Stimulated activated naive CD8-positive, alpha-beta T cell treated with anti-CD3 and anti-CD28 coated beads, Interleukin-15, Interleukin-2, amounts not matched to agents 100 ng/mL and 50 ng/mL, for 24 hours (primary cell): ENCODE data around the gene NAA25.

ENCODE experiments used
- H3K27ac Mint-ChIP-seq: one replicate; pipeline ENCODE4 v1.8.0; 2021; ENCODE audit warnings: mild to moderate bottlenecking, mixed read lengths
- H3K27me3 Mint-ChIP-seq: one replicate; pipeline ENCODE4 v1.8.0; 2021; ENCODE audit warnings: mixed read lengths
- H3K36me3 Mint-ChIP-seq: one replicate; pipeline ENCODE4 v1.8.0; 2021; ENCODE audit warnings: low read depth, mixed read lengths
- H3K4me1 Mint-ChIP-seq: one replicate; pipeline ENCODE4 v1.8.0; 2021; ENCODE audit warnings: low read depth, mixed read lengths
- H3K4me3 Mint-ChIP-seq: one replicate; pipeline ENCODE4 v1.8.0; 2021; ENCODE audit warnings: mild to moderate bottlenecking, mixed read lengths
- H3K9me3 Mint-ChIP-seq: one replicate; pipeline ENCODE4 v1.8.0; 2021; ENCODE audit warnings: mixed read lengths

The NAA25 gene

GRCh38 chr12:112108202-112109079 is at the start of gene NAA25:
Gene NAA25, minus strand, starts transcription at chr12:112108783. Its CDS starts 10 bp downstream, at chr12:112108773.
- peak within 1 kb of the TSS; percentile 99 for H3K27ac Mint-ChIP-seq
- H3K4me3 Mint-ChIP-seq, result peak within 1 kb of the TSS; percentile 91
- peaks cover 69% of the 10 kb centered on the region for H3K4me1 Mint-ChIP-seq
- H3K36me3 Mint-ChIP-seq, result peaks cover 34% of the 10 kb centered on the region
- H3K9me3 Mint-ChIP-seq, result no peaks in the 10 kb centered on the region
- no peaks in the 10 kb centered on the region for H3K27me3 Mint-ChIP-seq

GRCh38 chr12:112153893-112154219 is 45.3 kb upstream of the NAA25 start:
- peaks cover 27% of the 10 kb centered on the region for H3K4me1 Mint-ChIP-seq
- H3K9me3 Mint-ChIP-seq, result peaks cover 25% of the 10 kb centered on the region
- H3K27me3 Mint-ChIP-seq, result no peaks in the 10 kb centered on the region
- H3K4me3 Mint-ChIP-seq, result no peak overlapping the region
- H3K27ac Mint-ChIP-seq, result no peak overlapping the region
- H3K36me3 Mint-ChIP-seq, result peaks cover 83% of the 10 kb centered on the region

GRCh38 chr12:112153181-112153892 is 44.8 kb upstream of the NAA25 start:
- peaks cover 83% of the 10 kb centered on the region for H3K36me3 Mint-ChIP-seq
- no peak overlapping the region for H3K27ac Mint-ChIP-seq
- peaks cover 25% of the 10 kb centered on the region for H3K9me3 Mint-ChIP-seq
- H3K27me3 Mint-ChIP-seq, result no peaks in the 10 kb centered on the region
- H3K4me1 Mint-ChIP-seq, result peaks cover 22% of the 10 kb centered on the region
- H3K4me3 Mint-ChIP-seq, result no peak overlapping the region

GRCh38 chr12:112151766-112152541 is 43.4 kb upstream of the NAA25 start:
- Mint-ChIP-seq H3K27ac (peak overlapping the region; percentile 39), H3K4me1 (peaks cover 13% of the 10 kb centered on the region), H3K36me3 (peaks cover 76% of the 10 kb centered on the region), H3K27me3 (no peaks in the 10 kb centered on the region), H3K4me3 (no peak overlapping the region), H3K9me3 (peaks cover 15% of the 10 kb centered on the region)

GRCh38 chr12:112149596-112149995 is 41.0 kb upstream of the NAA25 start:
- peaks cover 73% of the 10 kb centered on the region for H3K36me3 Mint-ChIP-seq
- H3K27me3 Mint-ChIP-seq, result no peaks in the 10 kb centered on the region
- peaks cover 3% of the 10 kb centered on the region for H3K9me3 Mint-ChIP-seq
- H3K4me1 Mint-ChIP-seq, result peaks cover 8% of the 10 kb centered on the region
- no peak overlapping the region for H3K4me3 Mint-ChIP-seq
- H3K27ac Mint-ChIP-seq, result peak overlapping the region; percentile 18

DNA sequence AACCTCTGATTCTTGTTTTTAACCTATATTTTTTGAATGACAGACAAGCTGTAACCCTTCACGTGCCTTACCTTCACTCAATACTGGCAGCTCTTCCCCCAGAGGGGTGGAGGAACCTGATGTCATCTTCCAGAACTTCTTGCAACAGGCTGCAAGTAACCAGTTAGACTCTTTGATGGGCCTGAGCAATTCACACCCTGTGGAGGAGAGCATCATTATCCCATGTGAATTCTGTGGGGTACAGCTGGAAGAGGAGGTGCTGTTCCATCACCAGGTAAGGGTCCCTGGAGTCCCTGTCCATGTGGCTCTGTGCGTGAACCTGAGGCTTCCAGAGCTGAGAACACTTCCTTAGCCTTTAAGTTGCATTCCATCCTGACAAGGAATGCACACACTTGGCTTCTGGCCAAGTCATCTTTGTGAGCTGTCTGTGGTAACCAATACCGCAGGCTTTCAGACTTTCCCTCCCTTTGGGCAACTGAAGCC is 39.5 kb upstream of the NAA25 start:
- peaks cover 8% of the 10 kb centered on the region for H3K4me1 Mint-ChIP-seq
- H3K27ac Mint-ChIP-seq, result no peak overlapping the region
- H3K4me3 Mint-ChIP-seq, result no peak overlapping the region
- no peaks in the 10 kb centered on the region for H3K9me3 Mint-ChIP-seq
- H3K36me3 Mint-ChIP-seq, result peaks cover 69% of the 10 kb centered on the region
- no peaks in the 10 kb centered on the region for H3K27me3 Mint-ChIP-seq

DNA sequence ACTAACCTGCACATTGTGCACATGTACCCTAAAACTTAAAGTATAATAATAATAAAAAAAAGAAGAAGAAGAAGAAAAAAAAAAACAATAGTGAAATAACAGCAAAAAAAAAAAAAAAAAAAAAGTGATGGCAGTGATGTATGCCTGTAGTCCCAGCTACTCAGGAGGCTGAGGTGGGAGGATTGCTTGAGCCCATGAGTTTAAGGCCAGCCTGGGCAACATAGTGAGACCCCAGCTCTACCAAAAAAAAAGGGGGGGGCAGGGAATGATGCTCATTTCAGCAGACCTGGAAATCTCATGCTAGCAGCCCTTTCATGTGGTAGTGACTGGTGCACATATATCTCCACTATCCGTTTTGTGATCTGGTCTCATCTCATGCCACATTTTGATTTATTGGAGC is 37.5 kb upstream of the NAA25 start:
- H3K36me3 Mint-ChIP-seq, result peaks cover 66% of the 10 kb centered on the region
- H3K27ac Mint-ChIP-seq, result no peak overlapping the region
- H3K27me3 Mint-ChIP-seq, result no peaks in the 10 kb centered on the region
- no peaks in the 10 kb centered on the region for H3K9me3 Mint-ChIP-seq
- no peaks in the 10 kb centered on the region for H3K4me1 Mint-ChIP-seq
- no peak overlapping the region for H3K4me3 Mint-ChIP-seq

GRCh38 chr12:112140728-112141127 is 32.1 kb upstream of the NAA25 start:
- peak overlapping the region; percentile 13 for H3K27ac Mint-ChIP-seq

DNA sequence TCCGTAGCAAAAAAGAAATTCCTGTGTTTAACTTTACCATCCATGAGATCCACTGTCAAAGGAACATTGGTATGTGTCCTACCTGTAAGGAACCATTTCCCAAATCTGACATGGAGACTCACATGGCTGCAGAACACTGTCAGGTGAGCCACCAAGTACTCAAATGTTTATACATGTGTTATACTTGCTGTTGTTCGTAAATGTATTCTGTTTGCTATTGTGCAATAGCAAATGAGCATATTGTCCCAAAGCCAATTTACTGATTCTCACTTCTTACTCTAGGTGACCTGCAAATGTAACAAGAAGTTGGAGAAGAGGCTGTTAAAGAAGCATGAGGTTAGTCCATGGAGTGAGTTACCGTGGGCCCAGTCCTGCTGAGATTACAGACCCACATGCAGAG is 26.1 kb upstream of the NAA25 start:
- Mint-ChIP-seq H3K27ac (no peak overlapping the region), H3K27me3 (no peaks in the 10 kb centered on the region), H3K36me3 (peaks cover 36% of the 10 kb centered on the region), H3K4me1 (peaks cover 33% of the 10 kb centered on the region), H3K4me3 (no peak overlapping the region), H3K9me3 (no peaks in the 10 kb centered on the region)

More at GRCh38 chr12:112140728-112141127, 32.1 kb upstream of the NAA25 start:
- H3K27me3 Mint-ChIP-seq, result no peaks in the 10 kb centered on the region
- H3K36me3 Mint-ChIP-seq, result peaks cover 53% of the 10 kb centered on the region
- H3K9me3 Mint-ChIP-seq, result no peaks in the 10 kb centered on the region
- H3K4me1 Mint-ChIP-seq, result no peaks in the 10 kb centered on the region
- no peak overlapping the region for H3K4me3 Mint-ChIP-seq

DNA sequence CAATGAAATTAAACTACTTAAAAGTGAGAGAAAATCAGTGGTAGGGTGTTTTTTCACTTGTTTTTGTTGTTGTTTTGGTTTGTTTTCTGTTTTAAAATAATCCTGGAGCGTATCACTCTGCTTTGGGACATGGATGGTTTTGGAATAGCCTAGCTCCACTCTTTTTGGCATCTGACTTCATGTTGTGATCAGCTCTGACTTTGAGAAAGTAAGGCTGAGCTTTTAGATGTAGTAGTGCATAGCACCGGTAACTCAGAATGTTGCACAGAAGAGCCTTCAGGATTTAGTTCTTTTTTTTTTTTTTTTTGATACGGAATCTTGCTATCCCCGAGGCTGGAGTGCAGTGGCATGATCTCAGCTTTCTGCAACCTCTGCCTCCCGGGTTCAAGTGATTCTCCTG is 24.8 kb upstream of the NAA25 start:
- H3K27me3 Mint-ChIP-seq, result no peaks in the 10 kb centered on the region
- peaks cover 46% of the 10 kb centered on the region for H3K4me1 Mint-ChIP-seq
- H3K9me3 Mint-ChIP-seq, result no peaks in the 10 kb centered on the region
- no peak overlapping the region for H3K4me3 Mint-ChIP-seq
- peaks cover 32% of the 10 kb centered on the region for H3K36me3 Mint-ChIP-seq
- H3K27ac Mint-ChIP-seq, result no peak overlapping the region

- H3K4me3 Mint-ChIP-seq, result peak overlapping the region; percentile 9
- H3K27me3 Mint-ChIP-seq, result no peaks in the 10 kb centered on the region
- H3K27ac Mint-ChIP-seq, result peak overlapping the region; percentile 87
- peaks cover 37% of the 10 kb centered on the region for H3K36me3 Mint-ChIP-seq
- H3K9me3 Mint-ChIP-seq, result no peaks in the 10 kb centered on the region
- H3K4me1 Mint-ChIP-seq, result peaks cover 62% of the 10 kb centered on the region
Measured at GRCh38 chr12:112131686-112132085, 23.1 kb upstream of the NAA25 start.

DNA sequence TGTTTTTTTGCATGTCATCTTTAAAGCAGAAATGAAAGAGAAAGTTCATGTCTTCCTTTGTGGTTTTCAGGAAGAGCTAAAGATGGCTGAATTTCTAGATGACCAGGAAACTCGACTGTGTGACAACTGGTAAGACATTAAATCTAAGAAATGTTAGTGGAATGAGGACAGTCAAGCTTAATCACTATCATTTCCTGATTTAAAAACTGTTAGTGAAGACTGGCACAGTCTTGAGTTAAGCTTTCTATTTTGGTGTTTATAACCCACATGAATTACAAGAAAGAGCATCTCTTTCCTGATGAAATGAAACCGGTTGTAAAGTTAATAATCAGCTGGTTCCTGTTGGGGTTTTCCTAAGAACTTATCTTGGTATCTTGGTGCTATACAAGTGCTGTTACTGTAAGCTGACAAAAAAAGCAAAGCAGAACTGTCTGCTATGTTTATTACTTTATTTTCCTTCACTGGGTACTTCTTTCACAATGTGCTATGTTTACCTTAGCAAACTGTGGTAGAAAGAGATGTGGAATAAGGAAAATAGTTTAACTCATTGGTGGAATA is 21.9 kb upstream of the NAA25 start:
- Mint-ChIP-seq H3K27me3 (no peaks in the 10 kb centered on the region), H3K27ac (peak overlapping the region; percentile 87), H3K4me1 (peaks cover 67% of the 10 kb centered on the region), H3K9me3 (no peaks in the 10 kb centered on the region), H3K4me3 (peak overlapping the region; percentile 67), H3K36me3 (peaks cover 37% of the 10 kb centered on the region)

DNA sequence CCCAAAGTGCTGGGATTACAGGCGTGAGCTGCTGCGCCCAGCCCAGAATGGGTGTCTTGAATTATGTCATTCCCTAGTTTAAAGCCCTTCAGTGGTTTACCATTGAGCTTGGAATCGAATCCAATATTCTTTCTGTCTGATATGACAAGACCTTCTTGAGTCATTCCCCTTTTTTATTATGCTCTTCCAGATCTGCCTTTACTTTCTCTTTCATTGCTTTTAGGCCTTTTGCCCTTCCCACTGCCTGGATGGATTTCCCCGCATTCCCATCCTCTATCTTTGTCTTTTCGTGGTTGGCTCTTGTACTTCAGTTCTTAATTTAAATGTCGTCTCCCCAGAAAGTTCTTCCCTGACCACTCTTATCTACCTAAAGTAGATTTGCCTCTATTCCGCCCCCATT is 18.3 kb upstream of the NAA25 start:
- no peaks in the 10 kb centered on the region for H3K9me3 Mint-ChIP-seq
- H3K27ac Mint-ChIP-seq, result peak overlapping the region; percentile 93
- peaks cover 60% of the 10 kb centered on the region for H3K4me1 Mint-ChIP-seq
- H3K27me3 Mint-ChIP-seq, result no peaks in the 10 kb centered on the region
- H3K4me3 Mint-ChIP-seq, result peak overlapping the region; percentile 83
- peaks cover 13% of the 10 kb centered on the region for H3K36me3 Mint-ChIP-seq

DNA sequence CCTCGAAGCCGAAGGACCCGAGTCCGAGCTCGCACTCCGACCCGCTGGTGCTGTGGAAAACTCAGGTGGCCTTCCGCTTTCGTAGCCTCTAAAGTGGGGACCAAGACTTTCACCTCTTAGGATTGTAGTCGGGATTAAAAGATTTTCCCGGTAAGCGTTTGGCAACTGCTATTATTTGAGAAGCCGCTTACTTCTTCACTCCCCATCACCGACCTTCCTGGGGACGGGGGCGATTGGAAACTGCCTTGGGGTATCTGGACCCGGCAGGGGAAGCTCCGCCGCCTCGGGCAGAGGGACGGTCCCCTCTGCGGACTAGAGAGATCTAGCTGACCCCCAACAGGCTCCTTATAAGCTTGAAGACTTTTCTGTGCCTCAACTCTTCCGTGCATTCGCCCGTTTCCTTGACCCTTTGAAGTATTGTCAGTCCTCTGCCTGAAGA is 17.4 kb upstream of the NAA25 start:
- Mint-ChIP-seq H3K4me1 (peaks cover 51% of the 10 kb centered on the region), H3K4me3 (peak overlapping the region; percentile 83), H3K27me3 (no peaks in the 10 kb centered on the region), H3K36me3 (peaks cover 6% of the 10 kb centered on the region), H3K9me3 (no peaks in the 10 kb centered on the region), H3K27ac (peak overlapping the region; percentile 93)
